CD4-positive, alpha-beta memory T cell (primary cell): ENCODE results near the gene DCK. TPM values are rescaled to one million over a fixed set of nuclear protein-coding genes. Genes with fewer than 3 reads are reported as not detected.
A peak's percentile ranks its signal among the peaks of the same experiment; 100 is the strongest.
"Not testable (repeated sequence)": the region's sequence is repeated elsewhere in the genome, so short reads cannot be mapped to it uniquely, and the experiment has no call there.

ENCODE experiments used
- CTCF ChIA-PET: fragments of 350-600 bp; sonication (Branson Sonifier 250); formaldehyde crosslinking; loops from one replicate; lab custom pipeline; 2021; ENCODE audit warnings: inconsistent platforms; ENCODE audit not compliant: partially characterized antibody; lab: Charles Lee
- POLR2A ChIA-PET: fragments of 350-600 bp; sonication (Branson Sonifier 250); formaldehyde crosslinking; loops from one replicate; lab custom pipeline; 2021; ENCODE audit not compliant: partially characterized antibody; lab: Charles Lee
- DNase-seq, 5 donors: peaks; one replicate each; pipeline versions ENCODE4 v3.0.0 to v3.0.0-alpha.2; 2020 to 2022; ENCODE audit warnings: mixed read lengths in 1 of 5
- H3K27ac ChIP-seq: one replicate; pipeline ENCODE4 v1.7.0; 2013; ENCODE audit warnings: low read depth, low read length
- H3K27me3 ChIP-seq: 2 replicates; pipeline ENCODE4 v1.7.0; 2013; ENCODE audit warnings: mild to moderate bottlenecking, low read length, moderate library complexity; ENCODE audit not compliant: insufficient read depth
- H3K36me3 ChIP-seq: 2 replicates; pipeline ENCODE4 v1.7.0; 2013; ENCODE audit warnings: mild to moderate bottlenecking, low read length, moderate library complexity; ENCODE audit not compliant: insufficient read depth
- H3K4me1 ChIP-seq: 2 replicates; pipeline ENCODE4 v1.7.0; 2013; ENCODE audit warnings: mild to moderate bottlenecking, low read length, moderate library complexity; ENCODE audit not compliant: insufficient read depth
- H3K4me3 ChIP-seq, 2 donors: one replicate each; pipeline ENCODE4 v1.7.0; 2013; ENCODE audit warnings: low read length in 2 of 2, mild to moderate bottlenecking in 1 of 2
- H3K9me3 ChIP-seq, 2 donors: one replicate each; pipeline ENCODE4 v1.7.0; 2013; ENCODE audit warnings: low read length in 2 of 2, control low read depth in 1 of 2; ENCODE audit not compliant: control insufficient read depth in 1 of 2
- H3K27ac Mint-ChIP-seq, 7 donors: one replicate each; pipeline ENCODE4 v1.8.0; 2020 to 2021; ENCODE audit warnings: mixed read lengths in 7 of 7, mild to moderate bottlenecking in 6 of 7, inconsistent platforms in 3 of 7, moderate library complexity in 3 of 7
- H3K27me3 Mint-ChIP-seq, 2 donors: one replicate each; pipeline ENCODE4 v1.8.0; 2020 to 2021; ENCODE audit warnings: mixed read lengths in 2 of 2
- H3K36me3 Mint-ChIP-seq, 2 donors: one replicate each; pipeline ENCODE4 v1.8.0; 2020 to 2021; ENCODE audit warnings: mixed read lengths in 2 of 2, inconsistent platforms in 1 of 2, mild to moderate bottlenecking in 1 of 2
- H3K4me1 Mint-ChIP-seq, 4 donors: one replicate each; pipeline ENCODE4 v1.8.0; 2020 to 2021; ENCODE audit warnings: mixed read lengths in 4 of 4, mild to moderate bottlenecking in 1 of 4
- H3K4me3 Mint-ChIP-seq, 8 donors: one replicate each; pipeline ENCODE4 v1.8.0; 2020 to 2021; ENCODE audit warnings: mixed read lengths in 8 of 8, mild to moderate bottlenecking in 7 of 8, moderate library complexity in 6 of 8, inconsistent platforms in 3 of 8
- H3K9me3 Mint-ChIP-seq, 8 donors: one replicate each; pipeline ENCODE4 v1.8.0; 2020 to 2021; ENCODE audit warnings: mixed read lengths in 8 of 8, mild to moderate bottlenecking in 5 of 8, inconsistent platforms in 3 of 8, moderate library complexity in 1 of 8
- intact Hi-C: fragments of 100-400 bp; cut with micrococcal nuclease; formaldehyde crosslinking; loops from one replicate; pipeline ENCODE4 v1.15.1; 2023
- polyA plus RNA-seq, 2 donors: library from polyadenylated mRNA; unstranded; fragments of 300-500 nt; fragmentation: Illumina TruSeq; gene quantifications; one replicate each; pipeline ENCODE4 v1.2.3, GENCODE V29; 2021
- total RNA-seq, 2 experiments: library from RNA; stranded (reverse); gene quantifications; one replicate each; pipeline ENCODE4 v1.2.3, GENCODE V29; 2021

The DCK gene
- total and polyA plus RNA-seq, 4 experiments from 2014 or later, result 54.7 to 134 (median 73.1) TPM

DNA sequence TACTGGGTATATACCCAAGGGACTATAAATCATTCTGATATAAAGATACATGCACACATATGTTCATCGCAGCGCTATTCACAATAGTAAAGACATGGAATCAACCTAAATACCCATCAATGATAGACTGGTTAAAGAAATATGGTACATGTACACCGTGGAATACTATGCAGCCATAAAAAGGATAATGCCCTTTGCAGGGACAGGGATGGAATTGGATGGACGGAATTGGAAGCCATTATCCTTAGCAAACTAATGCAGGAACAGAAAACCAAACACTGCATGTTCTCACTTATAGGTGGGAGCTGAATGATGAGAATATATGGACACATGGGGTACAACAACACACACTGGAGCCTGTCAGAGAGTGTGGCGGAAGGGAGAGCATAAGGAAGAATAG lies 55.9 kb downstream of the DCK start:
- Mint-ChIP-seq H3K36me3 (no peaks in the 10 kb centered on the region), H3K9me3 (peaks cover 0 to 15% (median under 1%) of the 10 kb centered on the region in 8 donors), H3K27me3 (no peaks in the 10 kb centered on the region), H3K4me1 (no peaks in the 10 kb centered on the region), H3K27ac (no peak overlapping the region), H3K4me3 (no peak overlapping the region)
- Histone ChIP-seq H3K4me3 (no peak overlapping the region), H3K4me1 (no peaks in the 10 kb centered on the region), H3K27ac (no peak overlapping the region), H3K27me3 (no peaks in the 10 kb centered on the region), H3K36me3 (no peaks in the 10 kb centered on the region), H3K9me3 (no peaks in the 10 kb centered on the region)
- ChIA-PET CTCF (no interaction called here), POLR2A (no interaction called here)
- intact Hi-C loops, result no loop called here
- DNase-seq, result no peak

DNA sequence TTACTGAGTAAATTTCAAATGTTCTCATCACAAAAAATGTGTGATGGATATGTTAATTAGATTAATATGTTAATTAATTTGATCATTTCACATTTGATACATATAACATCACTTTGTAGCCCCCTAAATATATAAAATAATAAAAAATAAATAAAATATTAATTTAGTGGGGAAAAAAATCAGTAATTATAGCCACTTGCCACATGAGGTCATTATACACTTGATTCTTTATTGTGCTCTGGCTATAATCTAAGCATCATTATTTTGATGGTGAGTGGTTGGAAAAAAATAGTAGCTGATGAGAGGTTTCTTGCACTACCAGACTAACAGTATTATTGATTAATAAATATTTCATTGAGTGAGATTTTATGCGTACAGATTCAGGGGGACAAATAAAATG lies 57.4 kb downstream of the DCK start:
- POLR2A ChIA-PET, result no interaction called here
- no peak overlapping the region for H3K27ac ChIP-seq
- no peaks in the 10 kb centered on the region for H3K27me3 ChIP-seq
- no peaks in the 10 kb centered on the region for H3K4me1 Mint-ChIP-seq
- peak in 1 of 5 donors; percentile 1 for DNase-seq
- H3K27ac Mint-ChIP-seq, result no peak overlapping the region
- H3K4me1 ChIP-seq, result no peaks in the 10 kb centered on the region
- H3K36me3 ChIP-seq, result no peaks in the 10 kb centered on the region
- H3K36me3 Mint-ChIP-seq, result no peaks in the 10 kb centered on the region
- H3K9me3 Mint-ChIP-seq, result peaks cover 0 to 8% (median under 1%) of the 10 kb centered on the region in 8 donors
- H3K9me3 ChIP-seq, result no peaks in the 10 kb centered on the region
- CTCF ChIA-PET, result interaction anchor here (0.9 to 1.0 kb wide), 3 partner anchors 32 to 664 kb away, joined by 3 to 4 read pairs (median 3); no protein-coding TSS in a partner anchor
- no peak overlapping the region for H3K4me3 ChIP-seq
- H3K27me3 Mint-ChIP-seq, result no peaks in the 10 kb centered on the region
- intact Hi-C loops, result loop anchor here (2.0 to 10.0 kb wide), 2 partner anchors 662 to 1254 kb away; no protein-coding TSS in a partner anchor
- no peak overlapping the region for H3K4me3 Mint-ChIP-seq

DNA sequence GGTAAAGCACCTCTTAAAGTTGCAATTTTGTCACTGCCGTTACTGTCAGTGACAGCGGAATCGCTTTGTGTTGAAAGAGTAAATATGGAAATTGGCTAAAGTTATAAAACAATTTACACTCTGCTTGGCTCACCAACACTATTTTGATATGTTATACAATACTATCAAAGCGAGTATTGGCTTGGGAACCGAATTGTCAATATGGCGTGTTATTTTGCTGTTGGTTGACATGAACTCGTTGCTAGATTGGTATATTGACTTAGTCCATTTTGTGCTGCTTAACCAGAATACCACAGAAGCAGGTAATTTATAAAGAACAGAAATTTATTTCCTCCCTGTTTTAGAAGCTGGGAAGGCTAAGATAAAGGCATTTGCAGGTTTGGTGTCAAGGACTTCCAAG lies 58.6 kb downstream of the DCK start:
- H3K4me3 ChIP-seq, result no peak overlapping the region
- no peaks in the 10 kb centered on the region for H3K36me3 ChIP-seq
- H3K9me3 Mint-ChIP-seq, result peaks cover 0 to 7% (median 0%) of the 10 kb centered on the region in 8 donors
- no peak overlapping the region for H3K27ac Mint-ChIP-seq
- CTCF ChIA-PET, result no interaction called here
- no peak overlapping the region for H3K4me3 Mint-ChIP-seq
- intact Hi-C loops, result loop anchor here (10.0 kb wide), 1 partner anchor 1253 kb away; no protein-coding TSS in a partner anchor
- H3K4me1 ChIP-seq, result no peaks in the 10 kb centered on the region
- no peaks in the 10 kb centered on the region for H3K36me3 Mint-ChIP-seq
- H3K9me3 ChIP-seq, result no peaks in the 10 kb centered on the region
- no peaks in the 10 kb centered on the region for H3K4me1 Mint-ChIP-seq
- no peak overlapping the region for H3K27ac ChIP-seq
- DNase-seq, result no peak
- no peaks in the 10 kb centered on the region for H3K27me3 ChIP-seq
- POLR2A ChIA-PET, result no interaction called here
- H3K27me3 Mint-ChIP-seq, result no peaks in the 10 kb centered on the region

DNA sequence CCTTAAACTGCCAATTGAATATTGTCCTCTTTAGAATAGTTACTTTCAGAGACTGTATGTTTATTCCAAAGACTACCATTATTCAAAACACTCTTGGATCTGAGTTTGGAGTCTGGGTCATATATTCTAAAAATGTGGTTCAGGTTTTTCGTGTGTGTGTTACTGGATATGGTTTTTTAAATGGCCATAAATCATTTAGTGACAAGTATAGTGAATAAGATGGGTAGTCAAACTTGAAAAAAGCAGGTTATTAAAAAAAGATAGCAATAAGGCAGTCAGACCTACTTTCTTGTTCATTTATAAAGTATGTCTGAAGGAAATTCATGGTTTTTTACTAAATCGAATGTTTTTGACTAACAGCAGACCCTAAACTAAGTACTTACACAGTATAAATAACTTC lies 59.3 kb downstream of the DCK start:
- DNase-seq, result no peak
- intact Hi-C loops, result loop anchor here (10.0 kb wide), 1 partner anchor 1252 kb away; no protein-coding TSS in a partner anchor
- no peaks in the 10 kb centered on the region for H3K27me3 Mint-ChIP-seq
- H3K4me1 ChIP-seq, result no peaks in the 10 kb centered on the region
- H3K9me3 ChIP-seq, result no peaks in the 10 kb centered on the region
- H3K36me3 Mint-ChIP-seq, result no peaks in the 10 kb centered on the region
- no peak overlapping the region for H3K4me3 ChIP-seq
- H3K27ac Mint-ChIP-seq, result no peak overlapping the region
- H3K27me3 ChIP-seq, result no peaks in the 10 kb centered on the region
- H3K4me1 Mint-ChIP-seq, result no peaks in the 10 kb centered on the region
- CTCF ChIA-PET, result no interaction called here
- H3K4me3 Mint-ChIP-seq, result no peak overlapping the region
- H3K27ac ChIP-seq, result no peak overlapping the region
- POLR2A ChIA-PET, result no interaction called here
- H3K9me3 Mint-ChIP-seq, result peaks cover 0 to 7% (median 0%) of the 10 kb centered on the region in 8 donors
- H3K36me3 ChIP-seq, result no peaks in the 10 kb centered on the region

DNA sequence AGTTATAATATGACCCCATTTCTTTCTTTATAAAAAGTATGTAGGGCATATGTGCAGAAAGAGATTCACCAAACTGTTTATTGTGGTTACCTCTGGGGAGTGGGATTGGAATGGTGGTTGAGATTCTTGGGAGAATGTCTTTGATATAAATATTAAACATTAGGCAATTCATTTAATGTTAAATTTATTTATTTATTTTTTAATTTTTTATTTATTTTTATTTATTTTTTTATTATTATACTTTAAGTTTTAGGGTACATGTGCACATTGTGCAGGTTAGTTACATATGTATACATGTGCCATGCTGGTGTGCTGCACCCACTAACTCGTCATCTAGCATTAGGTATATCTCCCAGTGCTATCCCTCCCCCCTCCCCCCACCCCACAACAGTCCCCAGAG lies 60.2 kb downstream of the DCK start:
- DNase-seq, H3K4me1 ChIP-seq, H3K27me3 ChIP-seq, H3K9me3 Mint-ChIP-seq, H3K4me3 ChIP-seq, H3K27ac ChIP-seq, H3K36me3 ChIP-seq, H3K4me3 Mint-ChIP-seq, CTCF ChIA-PET, H3K9me3 ChIP-seq, H3K27ac Mint-ChIP-seq, H3K4me1 Mint-ChIP-seq, POLR2A ChIA-PET, H3K36me3 Mint-ChIP-seq, H3K27me3 Mint-ChIP-seq: not testable (repeated sequence)
- intact Hi-C loops, result loop anchor here (10.0 kb wide), 1 partner anchor 1251 kb away; no protein-coding TSS in a partner anchor

DNA sequence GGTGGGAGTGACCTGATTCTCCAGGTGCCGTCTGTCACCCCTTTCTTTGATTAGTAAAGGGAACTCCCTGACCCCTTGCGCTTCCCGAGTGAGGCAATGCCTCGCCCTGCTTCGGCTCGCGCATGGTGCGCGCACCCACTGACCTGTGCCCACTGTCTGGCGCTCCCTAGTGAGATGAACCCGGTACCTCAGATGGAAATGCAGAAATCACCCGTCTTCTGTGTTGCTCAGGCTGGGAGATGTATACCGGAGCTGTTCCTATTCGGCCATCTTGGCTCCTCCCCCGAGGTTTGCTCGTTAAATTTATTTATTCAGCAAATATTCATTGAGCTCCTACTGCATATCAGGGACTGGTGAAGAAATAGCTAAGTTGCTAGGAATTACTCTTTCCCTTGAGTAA lies 66.1 kb downstream of the DCK start:
- CTCF ChIA-PET, H3K9me3 ChIP-seq, H3K4me3 ChIP-seq, H3K4me3 Mint-ChIP-seq, H3K27ac Mint-ChIP-seq, H3K27me3 ChIP-seq, H3K36me3 Mint-ChIP-seq, H3K27ac ChIP-seq, H3K36me3 ChIP-seq, H3K9me3 Mint-ChIP-seq, H3K4me1 Mint-ChIP-seq, POLR2A ChIA-PET, DNase-seq, H3K4me1 ChIP-seq, H3K27me3 Mint-ChIP-seq: not testable (repeated sequence)
- intact Hi-C loops, result loop anchor here (10.0 kb wide), 1 partner anchor 1245 kb away; no protein-coding TSS in a partner anchor

DNA sequence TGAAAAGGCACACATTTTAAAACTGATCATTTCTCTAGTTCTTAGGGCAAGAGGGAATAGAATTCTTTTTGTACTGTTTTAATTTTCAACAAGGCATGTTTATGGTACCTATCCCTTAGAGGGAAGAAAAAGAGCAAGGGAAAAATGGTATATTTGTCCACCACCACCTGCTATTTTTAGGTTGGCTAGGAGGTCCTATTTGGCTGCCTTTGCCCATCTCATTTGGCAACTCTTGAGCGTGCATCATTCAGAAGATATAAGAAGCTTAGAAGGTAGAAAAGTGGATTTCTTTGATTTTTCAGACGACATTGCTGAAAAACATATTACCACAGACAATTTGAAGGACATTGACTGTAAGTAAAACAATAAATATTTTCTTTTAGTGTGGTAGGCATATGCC lies 69.0 kb downstream of the DCK start:
- Mint-ChIP-seq H3K9me3 (peaks cover 0 to 3% (median 0%) of the 10 kb centered on the region in 8 donors), H3K4me1 (no peaks in the 10 kb centered on the region), H3K27me3 (peaks cover 0 to 2% of the 10 kb centered on the region in 2 donors), H3K4me3 (no peak overlapping the region), H3K27ac (no peak overlapping the region), H3K36me3 (no peaks in the 10 kb centered on the region)
- no peaks in the 10 kb centered on the region for H3K36me3 ChIP-seq
- ChIA-PET CTCF (no interaction called here), POLR2A (no interaction called here)
- DNase-seq, result no peak
- no peaks in the 10 kb centered on the region for H3K4me1 ChIP-seq
- no peak overlapping the region for H3K27ac ChIP-seq
- intact Hi-C loops, result no loop called here
- no peaks in the 10 kb centered on the region for H3K27me3 ChIP-seq
- no peaks in the 10 kb centered on the region for H3K9me3 ChIP-seq
- H3K4me3 ChIP-seq, result no peak overlapping the region

DNA sequence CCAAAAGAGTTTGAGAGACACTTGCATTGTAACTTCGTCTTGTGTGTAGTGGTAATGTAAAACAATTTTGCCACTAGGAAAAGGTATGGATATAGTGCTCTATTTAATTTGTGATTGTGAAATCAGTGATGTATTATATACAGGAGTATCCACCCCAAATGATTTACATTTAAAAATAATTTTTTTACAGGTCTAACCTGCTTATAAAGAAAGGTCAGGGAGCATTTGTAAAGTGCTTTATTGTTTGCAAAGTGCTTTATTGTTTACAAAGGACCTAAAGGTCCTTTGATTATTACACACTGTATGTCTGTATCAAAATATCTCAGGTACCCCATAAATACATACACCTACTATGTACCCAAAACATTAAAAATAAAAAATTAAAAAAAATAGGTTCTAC lies 70.3 kb downstream of the DCK start:
- Histone ChIP-seq H3K27ac (no peak overlapping the region), H3K4me3 (no peak overlapping the region), H3K9me3 (no peaks in the 10 kb centered on the region), H3K4me1 (no peaks in the 10 kb centered on the region), H3K27me3 (no peaks in the 10 kb centered on the region), H3K36me3 (no peaks in the 10 kb centered on the region)
- ChIA-PET POLR2A (no interaction called here), CTCF (no interaction called here)
- intact Hi-C loops, result no loop called here
- H3K27me3 Mint-ChIP-seq, result peaks cover 0 to 2% of the 10 kb centered on the region in 2 donors
- H3K4me3 Mint-ChIP-seq, result no peak overlapping the region
- no peaks in the 10 kb centered on the region for H3K36me3 Mint-ChIP-seq
- no peaks in the 10 kb centered on the region for H3K4me1 Mint-ChIP-seq
- no peak for DNase-seq
- no peak overlapping the region for H3K27ac Mint-ChIP-seq
- H3K9me3 Mint-ChIP-seq, result no peaks in the 10 kb centered on the region
